Activated B cell treated with CpG ODN at 0.5 μM for 24 hours (primary cell): ENCODE results near the gene ASB10. TPM values are rescaled to one million over a fixed set of nuclear protein-coding genes. Genes with fewer than 3 reads are reported as not detected.

Experiments
- ATAC-seq: fragments of 200-7000 bp; cut with Tn5 transposase; one replicate; pipeline ENCODE4 v1.10.0; 2021; ENCODE audit warnings: low read depth, mild to moderate bottlenecking, moderate library complexity
- CTCF ChIA-PET: fragments of 350-600 bp; sonication (Branson Sonifier 250); formaldehyde crosslinking; loops from one replicate; lab custom pipeline; 2021; ENCODE audit warnings: antibody characterized with exemption; lab: Charles Lee
- POLR2A ChIA-PET: fragments of 350-600 bp; sonication (Branson Sonifier 250); formaldehyde crosslinking; loops from one replicate; lab custom pipeline; 2021; ENCODE audit warnings: antibody characterized with exemption; lab: Charles Lee
- DNase-seq: peaks from one replicate; pipeline ENCODE4 v3.0.0; 2022
- H3K27ac Mint-ChIP-seq: one replicate; pipeline ENCODE4 v1.8.0; 2020; ENCODE audit warnings: mixed read lengths
- H3K27me3 Mint-ChIP-seq: one replicate; pipeline ENCODE4 v1.8.0; 2021; ENCODE audit warnings: mixed read lengths
- H3K36me3 Mint-ChIP-seq: one replicate; pipeline ENCODE4 v1.8.0; 2021; ENCODE audit warnings: low read depth, mixed read lengths
- H3K4me1 Mint-ChIP-seq: one replicate; pipeline ENCODE4 v1.8.0; 2021; ENCODE audit warnings: mixed read lengths
- H3K4me3 Mint-ChIP-seq: one replicate; pipeline ENCODE4 v1.8.0; 2020; ENCODE audit warnings: mild to moderate bottlenecking, mixed read lengths
- H3K9me3 Mint-ChIP-seq: one replicate; pipeline ENCODE4 v1.8.0; 2020; ENCODE audit warnings: mixed read lengths
- intact Hi-C: fragments of 100-400 bp; cut with micrococcal nuclease; formaldehyde crosslinking; loops from one replicate; pipeline ENCODE4 v1.15.1; 2024
- total RNA-seq: library from RNA; stranded (reverse); gene quantifications from 2 replicates; pipeline ENCODE4 v1.2.3, GENCODE V29; 2022
- TF ChIP-seq, protein P1 (sequence below): fragments of 200-600 bp; IDR thresholded peaks from one replicate; pipeline ENCODE4 v1.8.0; 2022; ENCODE audit warnings: antibody characterized with exemption, mild to moderate bottlenecking

ASB10 gene
- total RNA-seq, 1 donor from 2014 or later = not detected

DNA sequence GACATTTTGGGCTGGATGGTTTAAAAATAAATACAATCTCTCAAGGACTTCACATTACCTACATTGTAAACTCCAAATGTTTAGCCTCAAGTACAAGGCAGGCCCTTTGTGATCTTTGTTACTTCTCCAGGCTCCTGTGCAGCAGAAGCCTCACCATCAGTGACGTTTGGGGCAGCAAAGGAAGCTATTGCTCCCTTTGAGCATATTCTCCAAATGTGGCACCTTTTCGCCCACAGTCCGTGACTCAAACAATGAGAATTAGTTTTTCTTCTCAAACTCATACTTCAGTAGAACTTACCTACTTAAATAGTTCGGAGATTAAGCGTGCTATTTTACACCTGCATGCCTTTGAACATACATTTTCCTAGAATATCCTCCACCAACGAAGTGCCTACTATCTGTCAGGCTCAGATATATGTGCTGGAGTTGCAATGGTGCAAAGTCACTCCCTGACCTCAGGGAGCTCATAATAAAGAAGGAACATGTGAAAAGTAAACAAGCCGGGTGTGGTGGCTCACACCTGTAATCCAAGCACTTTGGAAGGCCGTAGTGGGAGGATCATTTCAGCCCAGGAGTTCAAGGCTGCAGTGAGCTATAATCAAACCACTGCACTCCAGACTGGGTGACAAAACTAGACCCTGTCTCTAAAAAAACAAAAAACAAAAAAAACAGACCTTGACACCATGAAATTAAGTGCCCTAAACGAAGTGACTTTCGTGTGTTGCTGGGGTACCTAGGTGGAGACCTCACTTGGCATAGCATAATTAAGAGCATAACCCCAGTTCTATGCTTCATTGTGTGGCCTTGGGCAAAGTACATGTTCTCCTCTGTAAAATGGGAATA is 41.2 kb upstream of the ASB10 start:
- ATAC-seq = no peak
- ChIA-PET POLR2A (interaction anchor here (1.1 to 1.7 kb wide), 3 partner anchors 15 to 23 kb away, joined by 3 to 12 read pairs (median 9); no protein-coding TSS in a partner anchor), CTCF (no interaction called here)
- TF ChIP-seq, protein P1, sequence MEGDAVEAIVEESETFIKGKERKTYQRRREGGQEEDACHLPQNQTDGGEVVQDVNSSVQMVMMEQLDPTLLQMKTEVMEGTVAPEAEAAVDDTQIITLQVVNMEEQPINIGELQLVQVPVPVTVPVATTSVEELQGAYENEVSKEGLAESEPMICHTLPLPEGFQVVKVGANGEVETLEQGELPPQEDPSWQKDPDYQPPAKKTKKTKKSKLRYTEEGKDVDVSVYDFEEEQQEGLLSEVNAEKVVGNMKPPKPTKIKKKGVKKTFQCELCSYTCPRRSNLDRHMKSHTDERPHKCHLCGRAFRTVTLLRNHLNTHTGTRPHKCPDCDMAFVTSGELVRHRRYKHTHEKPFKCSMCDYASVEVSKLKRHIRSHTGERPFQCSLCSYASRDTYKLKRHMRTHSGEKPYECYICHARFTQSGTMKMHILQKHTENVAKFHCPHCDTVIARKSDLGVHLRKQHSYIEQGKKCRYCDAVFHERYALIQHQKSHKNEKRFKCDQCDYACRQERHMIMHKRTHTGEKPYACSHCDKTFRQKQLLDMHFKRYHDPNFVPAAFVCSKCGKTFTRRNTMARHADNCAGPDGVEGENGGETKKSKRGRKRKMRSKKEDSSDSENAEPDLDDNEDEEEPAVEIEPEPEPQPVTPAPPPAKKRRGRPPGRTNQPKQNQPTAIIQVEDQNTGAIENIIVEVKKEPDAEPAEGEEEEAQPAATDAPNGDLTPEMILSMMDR = no peak
- no peak for DNase-seq
- peaks cover 35% of the 10 kb centered on the region for H3K36me3 Mint-ChIP-seq
- no peaks in the 10 kb centered on the region for H3K9me3 Mint-ChIP-seq
- H3K4me3 Mint-ChIP-seq = peak overlapping the region; percentile 99
- peaks cover 46% of the 10 kb centered on the region for H3K4me1 Mint-ChIP-seq
- H3K27me3 Mint-ChIP-seq = no peaks in the 10 kb centered on the region
- H3K27ac Mint-ChIP-seq = peak overlapping the region; percentile 91
- intact Hi-C loops = loop anchor here (5.0 to 10.0 kb wide), 4 partner anchors 74 to 1513 kb away; partner anchors contain the start of genes PRKAG2 and ZNF467

DNA sequence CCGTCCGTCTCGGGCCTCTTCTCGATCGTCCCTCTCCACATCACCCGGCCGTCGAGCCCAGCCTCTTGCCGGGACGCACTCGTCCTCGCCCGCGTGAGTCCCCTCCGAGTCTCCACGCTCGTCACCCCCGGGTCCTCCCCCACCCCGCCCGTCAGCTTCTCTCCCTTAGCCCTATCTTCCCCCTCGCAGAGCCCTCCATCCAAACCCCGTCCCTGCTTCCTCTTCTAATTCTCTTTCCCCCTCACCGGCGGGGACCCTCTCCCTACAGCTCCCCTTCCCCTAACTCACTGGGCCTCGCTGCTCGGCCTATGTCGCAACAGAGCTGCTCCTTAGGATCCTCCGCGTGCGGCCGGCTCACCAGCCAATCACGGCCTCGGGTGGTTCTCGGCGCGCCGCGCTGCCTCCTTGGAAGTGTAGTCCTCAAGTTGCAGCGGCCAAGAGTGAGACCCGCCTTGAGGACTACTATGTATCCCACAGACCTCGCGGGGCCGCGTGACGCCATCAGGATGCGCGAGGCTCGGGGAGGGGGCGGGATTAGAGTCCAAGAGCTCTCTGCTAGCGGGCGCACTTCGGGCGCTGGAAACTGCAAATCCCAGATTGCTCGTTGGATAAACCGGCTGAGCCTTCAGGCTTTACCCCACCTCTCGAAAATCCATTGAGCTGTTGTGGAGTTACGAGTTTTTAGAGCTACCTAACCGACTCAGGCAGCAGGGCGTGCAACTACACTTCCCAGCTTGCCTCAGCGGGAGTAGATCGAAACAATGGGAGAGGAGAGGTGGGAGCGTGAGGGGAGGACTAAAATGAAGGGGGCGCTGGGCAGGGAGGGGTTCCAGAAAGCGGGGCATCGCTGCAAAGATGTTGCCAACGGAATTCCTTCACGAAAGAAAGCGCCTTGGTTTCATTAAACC is 40.1 kb upstream of the ASB10 start, which contains the start of gene ABCF2:
Gene ABCF2, minus strand, starts transcription at position 331 of the 908 bp plus-strand sequence. CDS start 747 bp downstream, outside the sequence.
- DNase-seq (peak; percentile 97), ATAC-seq (peak; percentile 99)
- peak within 1 kb of the TSS; percentile 91 for H3K27ac Mint-ChIP-seq
- H3K4me1 Mint-ChIP-seq = peaks cover 41% of the 10 kb centered on the region
- H3K27me3 Mint-ChIP-seq = no peaks in the 10 kb centered on the region
- intact Hi-C loops = loop anchor here (1.0 to 10.0 kb wide), 12 partner anchors 18 to 1512 kb away; partner anchors contain the start of genes ABCB8, FASTK, PRKAG2 and RHEB
- ChIA-PET POLR2A (interaction anchor here (0.5 to 1.7 kb wide), 18 partner anchors 13 to 650 kb away, joined by 3 to 12 read pairs (median 3); partner anchors contain the start of genes ABCB8, FASTK, NUB1 and PRKAG2), CTCF (interaction anchor here (0.7 to 1.2 kb wide), 5 partner anchors 16 to 311 kb away, joined by 3 to 9 read pairs (median 4); no protein-coding TSS in a partner anchor)
- peaks cover 43% of the 10 kb centered on the region for H3K36me3 Mint-ChIP-seq
- TF ChIP-seq, protein P1 = no peak
- no peaks in the 10 kb centered on the region for H3K9me3 Mint-ChIP-seq
- peak within 1 kb of the TSS; percentile 99 for H3K4me3 Mint-ChIP-seq

DNA sequence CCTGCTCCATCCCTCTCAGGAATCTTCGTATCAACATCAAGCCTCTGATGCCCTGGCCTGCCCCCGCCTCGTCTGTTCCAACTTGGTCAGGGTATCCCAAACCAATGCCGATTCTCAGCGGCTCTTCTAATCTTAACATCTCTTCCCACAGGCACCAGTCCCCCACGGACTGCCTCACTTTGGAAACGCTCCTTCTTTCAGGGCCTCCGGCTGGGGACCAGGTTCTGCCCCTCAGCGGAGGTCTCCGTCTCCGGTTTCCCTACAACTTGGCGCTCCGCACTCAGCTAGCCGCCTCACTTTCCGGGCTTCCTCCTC is 39.5 kb upstream of the ASB10 start:
- ChIA-PET POLR2A (interaction anchor here (0.8 to 1.7 kb wide), 8 partner anchors 16 to 651 kb away, joined by 3 to 12 read pairs (median 3); partner anchors contain the start of genes ABCB8, PRKAG2 and RHEB), CTCF (interaction anchor here (1.2 kb wide), 4 partner anchors 16 to 89 kb away, joined by 3 to 9 read pairs (median 4); no protein-coding TSS in a partner anchor)
- TF ChIP-seq, protein P1 = no peak
- Mint-ChIP-seq H3K27ac (peak overlapping the region; percentile 91), H3K9me3 (no peaks in the 10 kb centered on the region), H3K27me3 (no peaks in the 10 kb centered on the region), H3K4me1 (peaks cover 34% of the 10 kb centered on the region), H3K36me3 (peaks cover 47% of the 10 kb centered on the region), H3K4me3 (peak overlapping the region; percentile 99)
- intact Hi-C loops = loop anchor here (2.0 to 10.0 kb wide), 7 partner anchors 76 to 1512 kb away; partner anchors contain the start of genes FASTK, PRKAG2, RHEB and XRCC2
- ATAC-seq = no peak
- DNase-seq = no peak

DNA sequence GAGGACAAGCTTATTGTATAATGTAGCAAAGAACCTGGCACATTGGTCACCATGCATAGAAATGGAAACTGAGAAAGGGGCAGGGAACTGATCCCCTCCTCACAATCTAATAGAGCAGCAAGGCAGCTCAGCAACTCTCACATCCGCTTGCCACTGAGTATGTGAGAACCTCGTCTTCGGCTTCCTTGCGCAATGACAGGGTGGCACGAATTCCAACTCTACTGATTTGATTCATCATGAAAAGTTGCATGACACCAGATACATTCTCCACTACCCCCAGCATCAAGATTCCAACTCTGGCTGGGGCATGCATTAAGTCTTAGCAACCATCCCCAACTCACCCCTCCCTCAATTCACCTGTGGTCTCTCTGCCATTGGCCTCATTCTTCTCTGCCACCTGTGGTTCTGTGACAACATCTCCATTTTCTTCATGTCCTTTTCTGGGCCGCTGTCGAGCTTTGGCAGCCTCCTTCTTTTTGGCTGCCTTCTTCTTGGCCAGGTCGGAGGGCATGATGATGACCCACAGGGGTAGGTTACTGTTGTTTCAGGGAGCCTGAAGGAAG is 39.0 kb upstream of the ASB10 start:
- H3K4me1 Mint-ChIP-seq = peaks cover 30% of the 10 kb centered on the region

More for the DNA sequence above, 39.0 kb upstream of the ASB10 start:
- H3K36me3 Mint-ChIP-seq = peaks cover 49% of the 10 kb centered on the region
- H3K27ac Mint-ChIP-seq = no peak overlapping the region
- CTCF ChIA-PET = interaction anchor here (1.2 kb wide), 2 partner anchors 17 to 18 kb away, joined by 3 to 4 read pairs; no protein-coding TSS in a partner anchor
- H3K9me3 Mint-ChIP-seq = no peaks in the 10 kb centered on the region
- TF ChIP-seq, protein P1 = no peak
- POLR2A ChIA-PET = interaction anchor here (0.5 to 1.7 kb wide), 3 partner anchors 13 to 198 kb away, joined by 3 to 9 read pairs (median 3); partner anchors contain the start of gene ABCB8
- ATAC-seq (no peak), DNase-seq (no peak)
- intact Hi-C loops = loop anchor here (2.0 to 10.0 kb wide), 7 partner anchors 76 to 1511 kb away; partner anchors contain the start of genes FASTK, PRKAG2, RHEB and XRCC2
- peak overlapping the region; percentile 99 for H3K4me3 Mint-ChIP-seq
- no peaks in the 10 kb centered on the region for H3K27me3 Mint-ChIP-seq
